ENCODE measurements around the gene TMPRSS4.

Gene TMPRSS4

DNA sequence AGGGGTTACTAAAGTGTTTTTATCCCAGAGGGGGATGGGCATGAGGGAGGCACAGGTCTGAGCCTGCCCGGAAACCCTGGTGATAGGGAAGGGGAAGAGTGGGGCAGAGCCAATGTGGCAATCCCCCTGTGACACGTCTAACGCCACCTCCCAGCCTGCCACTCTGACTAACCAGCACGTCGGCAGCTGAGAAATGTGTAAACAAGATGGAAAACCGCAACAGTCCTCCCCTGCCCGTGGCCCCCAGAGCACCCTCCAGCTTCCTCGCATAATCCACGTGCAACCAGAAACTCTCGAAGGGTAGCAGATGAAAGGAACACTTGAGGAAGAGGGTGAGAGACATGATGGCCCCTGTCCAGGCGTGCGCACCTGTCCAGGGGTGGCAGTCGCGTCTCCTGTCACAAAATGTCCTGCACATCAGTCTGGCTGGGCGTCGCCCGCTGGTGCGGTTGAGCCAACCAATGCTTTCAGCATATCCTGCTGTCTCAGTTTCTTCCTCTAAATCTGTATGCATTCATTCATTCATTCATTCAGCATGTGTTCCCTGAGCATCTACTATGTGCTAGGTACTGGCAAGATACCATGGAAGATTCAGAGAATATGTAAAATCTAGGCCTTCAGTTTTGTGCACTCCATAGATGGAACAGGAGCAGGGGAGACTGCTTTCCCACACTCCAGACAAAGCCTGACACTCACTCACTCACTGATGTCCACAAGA, 4.5 kb downstream of the TMPRSS4 start:
- no peak for DNase-seq

GRCh38 chr11:118082880-118083552, 6.1 kb downstream of the TMPRSS4 start:
- DNase-seq = no peak

- DNase-seq = no peak
Measured at GRCh38 chr11:118084247-118084646, 7.4 kb downstream of the TMPRSS4 start.

GRCh38 chr11:118084656-118085055, 7.8 kb downstream of the TMPRSS4 start:
- DNase-seq = no peak

GRCh38 chr11:118086913-118087768, 10.3 kb downstream of the TMPRSS4 start, which contains the start of gene SMIM35:
Gene SMIM35 (minus strand): TSS chr11:118086963. CDS start chr11:118086757, 206 bp downstream.
- no peak for DNase-seq

- no peak for DNase-seq
Measured at GRCh38 chr11:118087931-118088330, 11.1 kb downstream of the TMPRSS4 start.

GRCh38 chr11:118088531-118088930, 11.7 kb downstream of the TMPRSS4 start:
- DNase-seq = no peak

- no peak for DNase-seq
Measured at GRCh38 chr11:118090545-118091162, 13.8 kb downstream of the TMPRSS4 start.

- no peak for DNase-seq
Measured at GRCh38 chr11:118091690-118092089, 14.8 kb downstream of the TMPRSS4 start.

DNA sequence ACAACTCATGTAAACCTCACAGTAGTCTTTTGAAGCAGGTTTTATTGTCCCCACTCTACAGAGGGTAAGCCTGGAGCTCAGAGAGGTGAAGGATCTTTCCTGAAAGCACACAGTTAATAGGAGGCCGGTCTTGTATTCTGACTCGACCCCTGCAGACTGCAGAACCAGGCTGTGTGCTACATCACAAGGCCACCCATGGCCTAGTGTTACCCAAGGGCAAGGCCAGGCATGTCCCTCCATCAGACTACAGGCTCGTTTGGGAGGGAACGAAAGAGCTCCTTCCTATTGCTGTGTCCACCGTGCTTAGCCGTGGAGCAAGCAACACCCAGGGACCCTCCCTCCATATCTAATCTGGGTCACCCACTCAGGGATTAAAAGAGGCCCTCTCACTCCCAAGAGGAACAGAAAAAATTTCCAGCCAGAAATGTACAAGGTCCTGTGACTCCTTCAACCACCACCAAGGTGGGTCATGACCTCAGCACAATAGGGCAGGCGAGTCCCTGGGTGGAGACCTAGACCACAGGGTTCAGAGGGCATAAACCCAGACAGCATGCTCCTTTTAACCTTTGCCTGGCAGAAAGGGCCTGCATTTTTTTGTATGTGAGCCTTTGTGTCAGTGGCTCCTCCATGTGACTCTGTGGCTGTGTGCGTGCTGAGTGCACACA, 16.2 kb downstream of the TMPRSS4 start:
- no peak for DNase-seq

DNA sequence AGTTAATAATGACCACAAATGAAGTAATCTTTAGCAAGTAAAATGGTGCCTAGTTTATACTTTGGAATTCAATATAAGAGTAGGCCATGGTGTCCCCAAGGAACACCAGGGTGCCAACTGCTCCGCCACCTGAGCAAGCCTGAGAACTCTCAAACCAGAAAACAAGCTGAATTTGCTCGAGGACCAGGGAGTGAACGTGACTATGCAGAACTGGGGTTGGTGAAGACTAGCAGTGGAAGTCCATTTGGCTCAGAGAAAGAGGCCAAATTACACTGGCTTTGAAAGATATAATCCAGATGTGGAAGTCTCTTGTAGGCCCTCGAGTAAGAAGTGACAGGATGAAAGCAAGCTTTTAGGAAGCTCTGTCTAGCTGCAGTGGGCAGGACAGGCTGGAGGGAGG, 18.6 kb downstream of the TMPRSS4 start:
- no peak for DNase-seq

GRCh38 chr11:118095967-118096367, 19.1 kb downstream of the TMPRSS4 start:
- no peak for DNase-seq

DNA sequence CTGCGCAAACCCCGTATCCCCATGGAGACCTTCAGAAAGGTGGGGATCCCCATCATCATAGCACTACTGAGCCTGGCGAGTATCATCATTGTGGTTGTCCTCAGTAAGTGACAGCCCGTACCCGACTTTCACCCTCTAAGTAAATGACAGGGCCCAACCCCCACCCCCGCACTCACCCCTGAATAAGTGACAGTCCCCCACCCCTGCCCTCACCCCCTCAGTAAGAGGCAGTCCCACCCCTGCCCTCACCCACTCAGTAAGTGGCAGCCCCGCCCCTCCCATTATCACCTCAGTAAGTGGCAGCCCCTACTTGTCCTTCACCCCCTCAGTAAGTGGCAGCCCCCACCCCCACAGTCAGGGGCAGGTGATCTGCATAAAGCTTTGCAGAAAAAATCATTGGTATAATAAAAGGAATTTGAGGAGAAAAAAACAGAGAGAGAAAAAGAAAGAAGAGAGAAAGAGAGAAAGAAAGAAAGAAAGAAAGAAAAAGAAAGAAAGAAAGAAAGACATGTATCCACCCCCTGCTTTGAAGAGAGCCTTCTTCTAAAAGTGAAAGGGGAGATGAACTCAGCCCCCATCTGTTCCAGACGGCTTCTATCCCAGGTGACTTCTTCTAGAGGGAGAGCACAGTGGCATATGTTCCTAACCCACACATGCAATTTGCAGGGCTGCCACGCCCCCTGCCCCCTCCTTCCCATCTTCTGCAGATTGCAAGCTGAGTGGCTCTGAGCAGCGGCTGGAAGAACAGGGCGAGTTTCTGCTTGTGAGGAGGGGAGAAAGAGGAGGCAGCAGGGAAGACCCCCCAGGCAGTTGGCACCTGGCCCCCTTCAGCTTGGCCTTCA, 22.3 kb downstream of the TMPRSS4 start:
- DNase-seq = no peak

DNA sequence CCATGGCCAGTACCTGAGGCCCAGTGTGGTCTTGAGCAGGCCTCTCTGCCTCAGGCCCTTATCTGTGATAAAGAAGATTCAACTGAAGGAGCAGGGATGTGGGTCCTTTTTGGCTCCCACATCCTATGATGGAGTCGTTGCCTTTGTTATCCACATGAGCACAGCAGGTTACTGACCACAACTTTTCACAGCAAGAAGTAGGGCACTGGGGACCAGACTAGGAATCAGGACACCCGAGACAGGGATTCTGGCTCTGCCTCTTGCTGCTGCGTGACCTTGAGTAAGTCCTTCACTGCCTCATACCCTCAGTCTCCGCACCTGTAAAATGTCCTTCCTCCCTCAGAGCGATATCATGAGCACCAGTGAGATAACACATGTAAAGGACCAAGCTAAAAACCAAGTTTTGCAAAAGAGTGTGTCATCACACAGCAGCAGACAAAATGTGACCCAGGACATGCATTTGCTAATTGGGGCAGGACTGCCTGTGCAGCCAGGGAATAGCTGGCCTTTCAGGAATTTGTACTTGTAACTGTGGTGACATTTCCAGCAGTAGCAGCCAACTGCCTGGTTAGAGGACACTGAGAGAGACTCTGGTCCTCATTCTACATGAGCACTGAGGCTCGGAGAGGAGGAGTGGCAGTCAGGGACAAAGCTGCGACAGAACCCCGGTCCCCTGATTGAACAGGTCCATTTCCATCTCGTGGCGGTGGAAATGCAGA, 23.1 kb downstream of the TMPRSS4 start:
- no peak for DNase-seq

DNA sequence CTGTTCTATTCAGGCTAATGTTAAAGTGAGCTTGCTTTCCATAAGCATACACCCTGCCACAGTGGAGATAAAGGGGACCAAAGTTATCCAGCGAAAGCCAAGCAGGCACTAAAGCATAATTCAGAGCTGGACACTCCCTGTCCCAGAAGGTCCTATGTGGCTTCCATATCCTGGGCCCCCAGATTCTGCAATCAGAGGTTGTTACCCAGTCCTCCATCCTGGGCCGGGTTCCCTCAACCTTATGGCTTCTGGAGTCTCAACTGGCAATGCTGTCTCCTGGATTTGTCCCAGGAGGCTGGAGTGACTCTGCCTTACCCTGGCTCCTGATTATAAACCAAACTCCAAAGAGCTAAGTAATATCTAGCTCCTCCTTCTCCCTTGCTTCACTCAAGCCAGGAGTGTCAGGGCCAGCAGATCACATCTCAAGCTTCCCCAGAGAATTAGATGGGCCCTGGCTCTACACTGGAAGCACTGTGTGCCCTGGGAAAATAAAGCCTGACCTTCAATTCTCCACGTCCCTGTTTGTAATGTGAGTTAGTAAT, 23.9 kb downstream of the TMPRSS4 start:
- no peak for DNase-seq

DNA sequence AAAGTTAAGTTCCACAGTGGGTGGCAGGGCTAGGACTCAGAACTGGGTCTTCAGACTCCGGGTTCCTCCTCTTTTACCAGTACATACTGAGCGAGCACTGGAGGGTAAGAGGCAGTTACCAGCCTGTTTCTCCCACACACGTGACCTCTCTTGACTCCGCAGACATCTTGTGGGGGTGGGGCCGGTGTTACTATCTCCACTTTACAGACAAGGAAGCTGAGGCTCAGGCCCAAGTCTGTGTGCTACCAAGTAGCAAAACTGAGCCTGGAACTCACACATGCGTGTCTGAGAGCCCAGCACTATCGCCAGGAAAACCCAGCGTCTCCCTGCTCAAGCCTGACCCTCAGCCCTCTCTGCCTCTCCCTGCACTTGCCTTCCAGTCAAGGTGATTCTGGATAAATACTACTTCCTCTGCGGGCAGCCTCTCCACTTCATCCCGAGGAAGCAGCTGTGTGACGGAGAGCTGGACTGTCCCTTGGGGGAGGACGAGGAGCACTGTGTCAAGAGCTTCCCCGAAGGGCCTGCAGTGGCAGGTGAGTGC, 25.9 kb downstream of the TMPRSS4 start:
- DNase-seq = no peak

DNA sequence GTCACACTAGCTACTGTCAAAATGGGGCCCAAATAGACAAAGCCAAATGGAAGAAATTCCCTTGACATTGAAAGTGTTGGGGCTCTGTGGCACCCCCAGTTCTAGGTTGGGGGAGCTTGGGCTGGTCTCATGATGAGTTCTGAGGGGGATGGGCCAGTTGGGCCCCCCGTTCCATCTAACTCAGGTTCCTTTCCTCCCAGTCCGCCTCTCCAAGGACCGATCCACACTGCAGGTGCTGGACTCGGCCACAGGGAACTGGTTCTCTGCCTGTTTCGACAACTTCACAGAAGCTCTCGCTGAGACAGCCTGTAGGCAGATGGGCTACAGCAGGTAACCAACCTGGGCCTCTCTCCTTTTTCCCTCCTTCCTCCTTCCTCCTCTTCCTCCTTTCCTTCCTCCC, 27.6 kb downstream of the TMPRSS4 start:
- no peak for DNase-seq

DNA sequence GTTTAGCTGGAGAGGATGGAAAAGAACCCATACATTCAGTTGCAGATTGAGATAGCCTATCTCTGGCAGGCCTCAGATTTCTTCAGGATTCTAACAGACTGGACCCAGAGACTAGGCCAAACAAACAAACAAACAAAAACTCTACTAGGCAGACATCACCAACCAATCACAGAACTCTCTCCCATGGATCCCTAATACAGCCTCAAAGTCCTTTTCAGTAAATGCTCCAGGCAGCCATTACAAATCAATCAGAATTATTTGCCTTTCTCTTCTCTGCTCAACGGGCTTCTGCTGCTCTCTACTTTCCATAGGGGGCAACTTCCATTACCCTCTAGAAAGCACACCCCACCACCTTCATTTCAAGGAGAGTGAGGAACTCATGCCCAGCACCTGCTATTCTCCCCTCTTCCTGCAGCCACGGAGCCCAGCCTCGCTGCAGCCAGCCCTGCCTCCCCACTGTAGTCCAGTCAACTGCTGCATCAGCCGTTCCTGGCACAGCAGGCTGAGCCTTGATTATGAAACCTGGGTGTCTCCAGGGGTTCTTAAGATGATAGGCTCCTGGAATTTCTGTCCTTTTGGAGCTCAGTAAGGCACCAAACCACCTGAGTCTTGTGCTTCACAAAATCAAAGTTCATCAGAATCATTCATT, 28.9 kb downstream of the TMPRSS4 start:
- DNase-seq = no peak

DNA sequence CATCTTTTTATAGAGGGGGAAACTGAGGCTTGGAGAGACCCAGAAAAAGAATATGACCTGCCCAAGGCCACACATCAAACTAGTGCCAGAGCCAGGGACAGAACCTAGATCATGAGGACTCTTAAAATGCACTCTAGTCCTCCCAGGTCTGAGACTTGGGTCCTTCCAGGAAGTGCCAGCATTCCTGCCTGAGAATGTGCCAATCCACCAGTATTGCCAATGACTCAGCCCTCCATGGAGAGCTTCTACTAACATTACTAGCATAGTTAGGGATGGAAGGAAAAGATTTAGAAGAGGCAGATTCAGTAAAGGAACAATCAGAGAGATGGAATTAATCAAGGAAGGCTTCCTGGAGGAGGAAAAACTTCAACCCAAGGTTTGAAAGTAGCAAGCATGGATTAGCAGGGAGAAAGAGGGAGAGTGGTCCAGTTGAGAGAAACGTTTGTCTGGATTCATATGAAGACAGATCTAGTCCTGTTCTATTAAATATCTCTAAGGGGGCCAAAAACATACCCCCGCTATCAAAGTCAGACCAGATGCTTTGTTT, 30.0 kb downstream of the TMPRSS4 start:
- no peak for DNase-seq
